NCI-H748 (cell line): Measurements from ENCODE around the gene C21orf91.
"Not testable (repeated sequence)": the region's sequence is repeated elsewhere in the genome, so short reads cannot be mapped to it uniquely, and the experiment has no call there.

Source experiments
- DNase-seq: peaks from one replicate; lab custom pipeline; 2025; ENCODE audit not compliant: unreplicated experiment; lab: John Stamatoyannopoulos, UW

Gene C21orf91

GRCh38 chr21:17779496-17779895 lies 39.7 kb downstream of the C21orf91 start:
- DNase-seq = no peak

GRCh38 chr21:17777072-17777765 lies 41.9 kb downstream of the C21orf91 start:
- no peak for DNase-seq

- DNase-seq = no peak
These were observed 43.6 kb downstream of the C21orf91 start for GRCh38 chr21:17775431-17776126.

- DNase-seq = not testable (repeated sequence)
These were observed 44.1 kb downstream of the C21orf91 start for GRCh38 chr21:17775021-17775420.

GRCh38 chr21:17769447-17769845 lies 49.7 kb downstream of the C21orf91 start:
- DNase-seq = no peak

GRCh38 chr21:17768840-17769446 lies 50.2 kb downstream of the C21orf91 start:
- no peak for DNase-seq

GRCh38 chr21:17765207-17765606 lies 53.9 kb downstream of the C21orf91 start:
- DNase-seq = no peak

GRCh38 chr21:17763288-17764037 lies 55.7 kb downstream of the C21orf91 start:
- DNase-seq = no peak

- DNase-seq = no peak
These were observed 59.5 kb downstream of the C21orf91 start for GRCh38 chr21:17759511-17760178.

- no peak for DNase-seq
These were observed 60.5 kb downstream of the C21orf91 start for GRCh38 chr21:17758683-17759082.

- no peak for DNase-seq
These were observed 61.5 kb downstream of the C21orf91 start for GRCh38 chr21:17757671-17758070.

GRCh38 chr21:17753736-17754135 lies 65.4 kb downstream of the C21orf91 start:
- no peak for DNase-seq

GRCh38 chr21:17752171-17752570 lies 67.0 kb downstream of the C21orf91 start:
- DNase-seq = no peak

- DNase-seq = no peak
These were observed 72.2 kb downstream of the C21orf91 start for GRCh38 chr21:17746920-17747319.

GRCh38 chr21:17745086-17745485 lies 74.1 kb downstream of the C21orf91 start:
- no peak for DNase-seq

GRCh38 chr21:17742940-17743592 lies 76.1 kb downstream of the C21orf91 start:
- DNase-seq = no peak

GRCh38 chr21:17742181-17742580 lies 77.0 kb downstream of the C21orf91 start:
- no peak for DNase-seq
